ENCODE results near the gene RABGGTB.

DNA sequence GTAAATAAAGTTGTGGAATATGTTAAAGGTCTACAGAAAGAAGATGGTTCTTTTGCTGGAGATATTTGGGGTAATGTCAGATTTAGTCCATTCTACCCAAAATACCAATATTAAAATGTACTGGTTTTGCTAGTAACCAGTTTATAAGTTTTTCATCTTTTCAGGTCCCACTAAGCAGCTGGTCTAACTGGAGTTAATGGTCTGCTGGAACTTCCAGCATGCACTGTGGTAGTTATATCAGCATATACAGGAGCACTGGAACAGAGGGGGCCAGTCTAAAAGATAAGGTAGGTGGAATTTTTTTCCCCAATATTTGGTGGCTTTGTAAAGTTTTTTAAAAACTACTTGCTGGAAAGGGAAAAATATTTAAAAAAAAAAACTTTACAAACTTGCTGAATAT lies 3.9 kb downstream of the RABGGTB start:
- TF ChIP-seq, protein P1, sequence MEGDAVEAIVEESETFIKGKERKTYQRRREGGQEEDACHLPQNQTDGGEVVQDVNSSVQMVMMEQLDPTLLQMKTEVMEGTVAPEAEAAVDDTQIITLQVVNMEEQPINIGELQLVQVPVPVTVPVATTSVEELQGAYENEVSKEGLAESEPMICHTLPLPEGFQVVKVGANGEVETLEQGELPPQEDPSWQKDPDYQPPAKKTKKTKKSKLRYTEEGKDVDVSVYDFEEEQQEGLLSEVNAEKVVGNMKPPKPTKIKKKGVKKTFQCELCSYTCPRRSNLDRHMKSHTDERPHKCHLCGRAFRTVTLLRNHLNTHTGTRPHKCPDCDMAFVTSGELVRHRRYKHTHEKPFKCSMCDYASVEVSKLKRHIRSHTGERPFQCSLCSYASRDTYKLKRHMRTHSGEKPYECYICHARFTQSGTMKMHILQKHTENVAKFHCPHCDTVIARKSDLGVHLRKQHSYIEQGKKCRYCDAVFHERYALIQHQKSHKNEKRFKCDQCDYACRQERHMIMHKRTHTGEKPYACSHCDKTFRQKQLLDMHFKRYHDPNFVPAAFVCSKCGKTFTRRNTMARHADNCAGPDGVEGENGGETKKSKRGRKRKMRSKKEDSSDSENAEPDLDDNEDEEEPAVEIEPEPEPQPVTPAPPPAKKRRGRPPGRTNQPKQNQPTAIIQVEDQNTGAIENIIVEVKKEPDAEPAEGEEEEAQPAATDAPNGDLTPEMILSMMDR (IDR thresholded peaks at IDR 0.05), result no peak
- TF ChIP-seq POLR2A (IDR thresholded peaks at IDR 0.05), result no peak

Data from adrenal gland (tissue), 5 donors.